ENCODE measurements around the gene CLSTN2.

The CLSTN2 gene

GRCh38 chr3:140351466-140351865 is 416.5 kb downstream of the CLSTN2 start:
- DNase-seq, result no peak

- DNase-seq, result no peak
Observed at GRCh38 chr3:140355481-140355880, 420.5 kb downstream of the CLSTN2 start.

- DNase-seq, result no peak
Observed at GRCh38 chr3:140358686-140359085, 423.7 kb downstream of the CLSTN2 start.

GRCh38 chr3:140359233-140359995 is 424.4 kb downstream of the CLSTN2 start:
- DNase-seq, result peak; percentile 97

DNA sequence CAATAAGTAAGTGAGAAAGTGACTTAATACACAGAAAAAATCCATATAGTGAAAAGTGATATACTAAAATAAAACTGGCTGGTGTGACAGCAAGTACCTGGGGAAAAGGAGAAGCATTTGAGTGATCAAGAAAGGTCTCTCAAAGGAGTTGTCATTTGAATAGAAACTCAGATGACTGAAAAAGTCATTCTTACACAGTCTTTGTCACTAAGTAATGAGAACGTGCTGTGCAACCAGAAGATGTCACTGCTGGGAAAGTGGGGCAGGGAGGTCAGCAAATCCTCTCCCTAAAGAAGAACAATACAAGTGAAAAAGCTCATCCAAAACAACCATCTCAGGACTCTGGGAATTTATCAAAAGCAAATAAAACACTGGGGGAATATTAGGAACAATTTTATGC is 425.3 kb downstream of the CLSTN2 start:
- no peak for DNase-seq

DNA sequence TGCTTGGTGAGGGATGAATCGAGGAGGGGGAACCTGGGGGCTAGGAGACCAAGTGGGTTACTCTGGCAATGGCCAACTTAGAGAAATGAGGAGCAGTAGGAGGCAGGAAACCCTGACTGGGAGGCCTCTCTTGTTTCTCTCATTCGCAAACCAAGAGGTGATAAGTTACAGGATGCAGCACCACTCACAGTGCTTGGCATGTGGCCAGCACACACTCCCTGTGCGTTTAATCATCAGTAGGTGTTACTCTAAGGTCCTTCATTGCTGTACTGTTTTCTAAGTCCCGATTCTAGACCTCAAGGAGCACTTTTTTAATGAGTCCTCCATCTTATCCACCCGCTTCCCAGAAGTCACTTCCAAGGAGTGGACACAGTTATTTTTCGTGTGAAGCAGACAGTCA is 428.8 kb downstream of the CLSTN2 start:
- DNase-seq, result peak; percentile 27

- DNase-seq, result no peak
Observed at GRCh38 chr3:140365872-140366697, 431.1 kb downstream of the CLSTN2 start.

GRCh38 chr3:140368223-140368811 is 433.3 kb downstream of the CLSTN2 start:
- no peak for DNase-seq

GRCh38 chr3:140370686-140371085 is 435.7 kb downstream of the CLSTN2 start:
- no peak for DNase-seq

DNA sequence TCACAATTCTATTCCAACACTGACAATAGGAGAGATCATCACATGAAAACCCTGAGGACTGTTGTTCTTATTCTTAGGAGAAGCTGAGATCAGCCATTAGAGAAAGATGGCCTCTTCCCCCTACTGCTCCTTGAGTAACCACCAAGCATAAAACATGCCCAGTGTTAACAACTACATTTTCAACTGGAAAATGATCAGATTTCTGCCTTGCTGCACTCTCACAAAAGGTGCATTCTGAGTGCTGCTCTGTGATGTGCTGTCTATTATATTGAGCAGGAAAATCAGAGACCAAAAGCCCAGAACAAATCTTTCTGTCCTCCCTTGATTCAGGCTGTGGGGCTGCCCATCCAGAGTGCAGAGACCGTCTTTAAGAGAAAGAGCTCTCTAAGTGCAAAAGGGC is 438.2 kb downstream of the CLSTN2 start:
- no peak for DNase-seq

GRCh38 chr3:140375002-140375401 is 440.0 kb downstream of the CLSTN2 start:
- no peak for DNase-seq

DNA sequence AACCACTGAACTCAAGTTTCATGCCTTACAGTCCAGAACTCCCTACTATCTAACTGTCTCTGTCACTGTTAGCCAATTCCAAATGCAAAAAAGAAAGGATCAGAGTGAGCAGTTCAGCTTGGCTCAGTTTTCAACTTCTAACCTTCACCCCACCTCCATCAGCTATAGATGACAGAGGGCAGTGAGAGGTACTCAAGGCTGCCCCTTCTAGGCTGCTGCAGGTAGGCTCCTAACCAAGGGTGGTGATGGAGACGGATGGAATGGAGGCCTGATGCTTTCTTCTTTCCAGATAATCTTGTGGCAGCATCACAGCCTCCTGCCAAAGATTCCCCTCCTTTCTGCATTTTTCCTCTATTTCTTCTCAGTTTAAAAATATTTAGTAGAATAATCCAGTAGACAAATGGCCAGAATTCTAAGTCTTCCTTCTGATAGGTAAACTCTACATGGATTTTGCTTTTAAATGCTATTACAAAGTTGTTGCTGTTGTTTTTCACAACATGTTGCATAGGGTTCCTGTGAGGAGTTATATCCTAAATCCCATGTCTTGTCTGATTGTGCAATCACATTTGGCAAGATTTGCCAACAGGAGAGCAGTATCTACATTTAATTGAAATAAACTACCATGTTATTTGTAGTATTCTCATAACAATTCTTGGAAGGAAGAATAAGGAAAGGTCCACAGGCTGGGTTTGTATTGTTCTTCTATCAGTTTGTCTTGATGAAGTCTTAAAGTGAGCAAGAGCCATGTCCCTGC is 441.3 kb downstream of the CLSTN2 start:
- DNase-seq, result no peak

DNA sequence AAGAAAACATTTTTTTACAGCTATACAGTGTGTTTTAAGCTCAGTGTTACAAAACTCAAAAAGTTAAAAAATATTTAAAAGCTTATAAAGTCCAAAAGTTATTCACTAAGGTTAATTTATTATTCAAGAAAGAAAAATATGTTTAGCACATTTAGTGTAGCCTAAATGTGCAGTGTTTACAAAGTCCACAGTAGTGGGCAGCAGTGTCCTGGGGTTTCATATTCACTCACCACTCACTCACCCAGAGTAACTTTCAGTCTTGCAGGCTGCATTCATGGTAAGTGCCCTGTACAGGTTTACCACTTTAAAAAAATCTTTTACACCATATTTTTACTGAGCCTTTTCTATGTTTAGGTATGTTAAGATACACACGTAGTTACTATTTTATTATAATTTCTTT is 442.7 kb downstream of the CLSTN2 start:
- DNase-seq, result no peak

GRCh38 chr3:140378571-140379340 is 443.8 kb downstream of the CLSTN2 start:
- no peak for DNase-seq

GRCh38 chr3:140384028-140384771 is 449.2 kb downstream of the CLSTN2 start:
- no peak for DNase-seq

DNA sequence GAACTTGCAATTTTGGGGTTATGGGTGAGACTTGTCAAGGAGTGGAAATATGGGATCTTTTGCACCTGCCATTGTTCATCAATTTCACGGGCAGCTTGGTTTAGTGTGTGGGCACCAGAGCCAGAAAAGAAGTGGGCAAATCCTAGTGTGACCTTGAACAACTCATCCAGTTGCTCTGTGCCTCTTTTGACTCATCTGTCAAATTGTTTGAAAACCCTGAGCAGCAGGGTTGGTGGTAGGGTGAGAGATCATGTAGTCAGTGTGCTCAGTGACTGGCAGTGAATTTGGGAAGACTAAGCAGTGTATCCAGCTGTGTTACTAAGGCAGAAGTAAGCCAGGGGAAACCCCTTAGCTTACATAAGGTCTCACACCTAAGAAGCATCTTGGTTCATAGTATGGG is 449.9 kb downstream of the CLSTN2 start:
- no peak for DNase-seq

GRCh38 chr3:140386357-140387100 is 451.5 kb downstream of the CLSTN2 start:
- no peak for DNase-seq

- DNase-seq, result no peak
Observed at GRCh38 chr3:140387244-140387643, 452.3 kb downstream of the CLSTN2 start.

- no peak for DNase-seq
Observed at GRCh38 chr3:140388202-140388922, 453.4 kb downstream of the CLSTN2 start.

- DNase-seq, result no peak
Observed at GRCh38 chr3:140391061-140391460, 456.1 kb downstream of the CLSTN2 start.
